DND-41 (cell line): Measurements from ENCODE around the gene POLR2L.

Experiments
- ATAC-seq: fragments of 200-7000 bp; cut with Tn5 transposase; 3 replicates; pipeline ENCODE4 v1.9.1; 2021; ENCODE audit warnings: low read depth; ENCODE audit not compliant: insufficient read depth
- DNase-seq: peaks from one replicate; pipeline ENCODE4 v3.0.0-alpha.2; 2020
- H2AFZ ChIP-seq: 2 replicates; pipeline ENCODE4 v1.6.0; 2012; ENCODE audit warnings: low read depth, low read length
- H3K27ac ChIP-seq: 2 replicates; pipeline ENCODE4 v1.5.1; 2012; ENCODE audit warnings: low read length, inconsistent platforms
- H3K27me3 ChIP-seq: fragments of 200-600 bp; sonication (generic); 2 replicates; pipeline ENCODE4 v1.6.0; 2012; ENCODE audit warnings: low read length, mild to moderate bottlenecking, inconsistent platforms; ENCODE audit not compliant: insufficient read depth, poor library complexity
- H3K36me3 ChIP-seq: 2 replicates; pipeline ENCODE4 v1.5.1; 2012; ENCODE audit warnings: low read length, inconsistent platforms; ENCODE audit not compliant: insufficient read depth
- H3K4me1 ChIP-seq: 2 replicates; pipeline ENCODE4 v1.5.1; 2012; ENCODE audit warnings: mild to moderate bottlenecking, low read length; ENCODE audit not compliant: insufficient read depth
- H3K4me2 ChIP-seq: 2 replicates; pipeline ENCODE4 v1.6.0; 2012; ENCODE audit warnings: mild to moderate bottlenecking, moderate library complexity, low read length, inconsistent platforms; ENCODE audit not compliant: insufficient read depth
- H3K4me3 ChIP-seq, 2 experiments: fragments of 200-600 bp in 1 of 2; shearing (Covaris generic) in 1 of 2; 2 replicates each; pipeline ENCODE4 v1.5.1; 2012 to 2016; ENCODE audit warnings: inconsistent platforms in 2 of 2, low read length in 2 of 2, mild to moderate bottlenecking in 2 of 2, low read depth in 1 of 2, moderate library complexity in 1 of 2
- H3K79me2 ChIP-seq: 2 replicates; pipeline ENCODE4 v1.6.0; 2012; ENCODE audit warnings: low read length, inconsistent platforms; ENCODE audit not compliant: insufficient read depth
- H3K9ac ChIP-seq: 2 replicates; pipeline ENCODE4 v1.6.0; 2012; ENCODE audit warnings: low read depth, mild to moderate bottlenecking, inconsistent platforms, low read length, moderate library complexity
- H3K9me3 ChIP-seq: 2 replicates; pipeline ENCODE4 v1.5.1; 2012; ENCODE audit warnings: low read length, moderate library complexity, mild to moderate bottlenecking, inconsistent platforms; ENCODE audit not compliant: insufficient read depth, severe bottlenecking
- H4K20me1 ChIP-seq: 2 replicates; pipeline ENCODE4 v1.6.0; 2012; ENCODE audit warnings: low read length; ENCODE audit not compliant: insufficient read depth
- CTCF ChIP-seq: IDR thresholded peaks from 2 replicates; pipeline ENCODE4 v1.5.1; 2012; ENCODE audit warnings: borderline replicate concordance, low read length, moderate library complexity, mild to moderate bottlenecking; ENCODE audit not compliant: poor library complexity, severe bottlenecking; ENCODE audit errors: extremely low read depth
- EZH2 ChIP-seq: IDR thresholded peaks from 3 replicates; pipeline ENCODE4 v1.6.1; 2012; ENCODE audit warnings: borderline replicate concordance, low read depth, mild to moderate bottlenecking, moderate library complexity, low read length, inconsistent platforms; ENCODE audit not compliant: severe bottlenecking

Gene POLR2L

DNA sequence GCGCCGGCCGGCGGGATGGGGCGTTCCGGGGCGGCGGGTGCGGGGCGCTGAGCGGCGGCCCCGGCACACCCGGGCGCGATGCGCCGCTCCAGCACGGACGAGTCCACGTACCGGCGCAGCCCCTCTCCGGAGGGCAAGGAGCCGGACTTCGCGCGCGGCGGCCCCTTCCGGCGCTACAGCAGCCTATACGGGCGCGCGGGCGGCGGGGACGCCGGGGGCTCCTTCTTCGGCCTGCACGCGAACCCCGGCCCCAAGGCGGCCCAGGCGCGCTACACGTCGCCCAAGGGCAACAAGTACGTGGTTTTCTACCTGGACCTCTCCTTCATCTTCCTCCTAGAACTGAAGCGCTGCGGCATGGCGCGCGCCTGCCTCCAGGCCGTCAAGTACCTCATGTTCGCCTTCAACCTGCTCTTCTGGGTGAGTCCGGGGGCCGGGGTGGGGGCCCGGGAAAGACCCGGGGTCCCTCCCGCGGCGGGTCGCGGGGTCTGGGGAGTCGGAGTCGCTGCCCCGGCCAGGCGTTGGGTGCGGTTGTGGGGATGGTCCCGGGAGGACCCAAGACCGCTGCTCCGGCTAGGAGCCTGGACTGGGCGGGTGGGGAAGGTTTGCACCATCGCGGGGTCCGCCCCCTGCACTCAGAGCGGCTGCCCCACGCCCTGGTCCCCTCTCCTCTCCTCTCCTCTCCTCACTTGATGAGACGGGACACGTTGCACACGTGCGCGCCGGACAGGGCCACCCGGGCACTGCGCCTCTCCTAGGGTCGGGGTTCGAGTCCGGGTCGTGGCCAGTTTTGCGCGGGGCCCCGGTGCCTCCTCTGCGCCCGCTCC is 7.8 kb upstream of the POLR2L start:
- ATAC-seq: no peak
- no peaks in the 10 kb centered on the region for H3K27me3 ChIP-seq
- DNase-seq: no peak
- no peaks in the 10 kb centered on the region for H3K36me3 ChIP-seq
- H3K9me3 ChIP-seq: no peaks in the 10 kb centered on the region
- H3K4me2 ChIP-seq: no peak overlapping the region
- H3K79me2 ChIP-seq: no peaks in the 10 kb centered on the region
- H2AFZ ChIP-seq: no peak overlapping the region
- peaks cover 10% of the 10 kb centered on the region for H4K20me1 ChIP-seq
- H3K4me3 ChIP-seq: no peak overlapping the region
- no peak for TF ChIP-seq EZH2
- no peak for TF ChIP-seq CTCF
- H3K9ac ChIP-seq: no peak overlapping the region
- peaks cover 3% of the 10 kb centered on the region; the same call in 1 of the 2 replicates for H3K4me1 ChIP-seq
- H3K27ac ChIP-seq: no peak overlapping the region

GRCh38 chr11:849104-849824 is 6.9 kb upstream of the POLR2L start:
- no peak overlapping the region for H3K4me2 ChIP-seq
- H4K20me1 ChIP-seq: peaks cover 10% of the 10 kb centered on the region
- H2AFZ ChIP-seq: no peak overlapping the region
- no peak overlapping the region for H3K4me3 ChIP-seq
- TF ChIP-seq CTCF: no peak
- no peak for TF ChIP-seq EZH2
- no peaks in the 10 kb centered on the region for H3K27me3 ChIP-seq
- peaks cover 12% of the 10 kb centered on the region for H3K4me1 ChIP-seq
- H3K9me3 ChIP-seq: no peaks in the 10 kb centered on the region
- ATAC-seq (no peak), DNase-seq (no peak)
- H3K27ac ChIP-seq: no peak overlapping the region
- no peak overlapping the region for H3K9ac ChIP-seq
- H3K36me3 ChIP-seq: no peaks in the 10 kb centered on the region
- no peaks in the 10 kb centered on the region for H3K79me2 ChIP-seq

- ATAC-seq (peak; percentile 72), DNase-seq (peak; percentile 61)
- H3K9ac ChIP-seq: no peak overlapping the region
- no peak overlapping the region for H3K27ac ChIP-seq
- H2AFZ ChIP-seq: no peak overlapping the region
- H4K20me1 ChIP-seq: peaks cover 12% of the 10 kb centered on the region
- TF ChIP-seq EZH2: no peak
- peak; percentile 91 for TF ChIP-seq CTCF
- H3K79me2 ChIP-seq: no peaks in the 10 kb centered on the region
- H3K36me3 ChIP-seq: no peaks in the 10 kb centered on the region
- H3K4me2 ChIP-seq: no peak overlapping the region
- no peaks in the 10 kb centered on the region for H3K27me3 ChIP-seq
- no peak overlapping the region for H3K4me3 ChIP-seq
- no peaks in the 10 kb centered on the region for H3K9me3 ChIP-seq
- peaks cover 19% of the 10 kb centered on the region for H3K4me1 ChIP-seq
Measured at GRCh38 chr11:848380-848931, 6.1 kb upstream of the POLR2L start.
